ENCODE data around the gene PLCH2.

The PLCH2 gene

DNA sequence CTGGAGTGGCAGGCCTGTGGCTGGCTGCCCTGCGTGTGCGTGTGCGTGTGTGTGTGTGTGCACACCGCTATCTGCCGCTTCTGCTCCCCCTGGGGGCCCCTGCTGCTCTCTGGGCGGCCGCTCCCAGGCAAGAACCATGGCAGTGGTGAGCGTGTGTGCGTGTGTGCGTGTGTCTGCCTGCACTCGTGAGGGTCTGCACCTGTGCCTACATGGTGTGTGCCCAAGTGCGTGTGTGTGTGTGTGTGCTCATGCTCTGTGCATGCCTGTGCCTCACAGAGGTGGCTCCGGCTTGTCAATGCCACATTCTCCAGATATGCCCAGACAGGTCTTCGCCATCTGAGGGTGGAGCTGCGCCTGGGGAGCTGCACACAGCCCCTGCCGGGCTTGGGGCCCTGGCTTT is 45.0 kb upstream of the PLCH2 start:
- no peak overlapping the region for H3K4me3 ChIP-seq (ENCODE audit: low read length)
- H3K4me1 ChIP-seq (ENCODE audit: control insufficient read depth, low read length) = no peaks in the 10 kb centered on the region
- no peaks in the 10 kb centered on the region for H3K79me2 ChIP-seq (ENCODE audit: control insufficient read depth, low read length)
- H3K9me3 ChIP-seq (ENCODE audit: control insufficient read depth, insufficient read depth, low read length) = peaks cover 21% of the 10 kb centered on the region; the same call in 1 of the 2 replicates
- TF ChIP-seq EZH2phosphoT487 (IDR thresholded peaks at IDR 0.05; ENCODE audit: borderline replicate concordance, low read length) = no peak
- TF ChIP-seq, protein P1, sequence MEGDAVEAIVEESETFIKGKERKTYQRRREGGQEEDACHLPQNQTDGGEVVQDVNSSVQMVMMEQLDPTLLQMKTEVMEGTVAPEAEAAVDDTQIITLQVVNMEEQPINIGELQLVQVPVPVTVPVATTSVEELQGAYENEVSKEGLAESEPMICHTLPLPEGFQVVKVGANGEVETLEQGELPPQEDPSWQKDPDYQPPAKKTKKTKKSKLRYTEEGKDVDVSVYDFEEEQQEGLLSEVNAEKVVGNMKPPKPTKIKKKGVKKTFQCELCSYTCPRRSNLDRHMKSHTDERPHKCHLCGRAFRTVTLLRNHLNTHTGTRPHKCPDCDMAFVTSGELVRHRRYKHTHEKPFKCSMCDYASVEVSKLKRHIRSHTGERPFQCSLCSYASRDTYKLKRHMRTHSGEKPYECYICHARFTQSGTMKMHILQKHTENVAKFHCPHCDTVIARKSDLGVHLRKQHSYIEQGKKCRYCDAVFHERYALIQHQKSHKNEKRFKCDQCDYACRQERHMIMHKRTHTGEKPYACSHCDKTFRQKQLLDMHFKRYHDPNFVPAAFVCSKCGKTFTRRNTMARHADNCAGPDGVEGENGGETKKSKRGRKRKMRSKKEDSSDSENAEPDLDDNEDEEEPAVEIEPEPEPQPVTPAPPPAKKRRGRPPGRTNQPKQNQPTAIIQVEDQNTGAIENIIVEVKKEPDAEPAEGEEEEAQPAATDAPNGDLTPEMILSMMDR (IDR thresholded peaks at IDR 0.05; ENCODE audit: low read depth, low read length, poor library complexity, severe bottlenecking) = no peak
- H4K20me1 ChIP-seq (ENCODE audit: control insufficient read depth, insufficient read depth, low read depth, low read length) = no peaks in the 10 kb centered on the region
- no peak overlapping the region for H3K27ac ChIP-seq (ENCODE audit: low read depth, low read length)
- H3K27me3 ChIP-seq (ENCODE audit: control insufficient read depth, low read length) = no peaks in the 10 kb centered on the region
- no peaks in the 10 kb centered on the region for H3F3A ChIP-seq (ENCODE audit: control insufficient read depth, insufficient read depth)
- H3K9me2 ChIP-seq (replicated peaks; ENCODE audit: control insufficient read depth, low read length) = no peaks in the 10 kb centered on the region
- no peaks in the 10 kb centered on the region for H3K36me3 ChIP-seq (ENCODE audit: control insufficient read depth, low read length)
- no peak overlapping the region for H3K4me2 ChIP-seq (ENCODE audit: low read length)

DNA sequence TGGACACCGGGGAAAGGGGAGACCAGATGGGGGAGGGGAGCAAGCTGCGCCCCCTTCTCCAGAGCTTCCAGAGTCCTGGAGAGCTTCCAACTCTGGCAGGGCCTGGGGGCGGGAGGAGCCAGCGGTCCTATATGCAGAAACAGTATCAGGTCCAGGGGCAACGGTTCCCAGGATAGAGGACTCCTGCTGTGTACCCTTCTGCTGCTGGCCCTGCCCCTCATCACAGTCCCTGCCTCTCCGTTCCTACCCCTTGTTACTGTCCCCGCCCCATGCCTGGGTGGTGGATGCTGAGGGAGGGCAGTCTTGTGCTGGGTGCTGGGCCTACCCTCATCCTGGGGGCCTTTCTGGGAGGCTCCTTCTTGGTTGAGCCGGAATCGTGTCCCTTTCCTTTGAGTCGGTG is 44.6 kb upstream of the PLCH2 start:
- no peak for TF ChIP-seq EZH2phosphoT487 (IDR thresholded peaks at IDR 0.05; ENCODE audit: borderline replicate concordance, low read length)
- TF ChIP-seq, protein P1 (IDR thresholded peaks at IDR 0.05; ENCODE audit: low read depth, low read length, poor library complexity, severe bottlenecking) = no peak
- no peak overlapping the region for H3K27ac ChIP-seq (ENCODE audit: low read depth, low read length)
- no peaks in the 10 kb centered on the region for H3K36me3 ChIP-seq (ENCODE audit: control insufficient read depth, low read length)
- no peaks in the 10 kb centered on the region for H3K27me3 ChIP-seq (ENCODE audit: control insufficient read depth, low read length)
- no peaks in the 10 kb centered on the region for H4K20me1 ChIP-seq (ENCODE audit: control insufficient read depth, insufficient read depth, low read depth, low read length)
- no peaks in the 10 kb centered on the region for H3K4me1 ChIP-seq (ENCODE audit: control insufficient read depth, low read length)
- H3K79me2 ChIP-seq (ENCODE audit: control insufficient read depth, low read length) = no peaks in the 10 kb centered on the region
- H3K9me3 ChIP-seq (ENCODE audit: control insufficient read depth, insufficient read depth, low read length) = peaks cover 21% of the 10 kb centered on the region; the same call in 1 of the 2 replicates
- H3K4me2 ChIP-seq (ENCODE audit: low read length) = no peak overlapping the region
- H3K4me3 ChIP-seq (ENCODE audit: low read length) = no peak overlapping the region
- H3K9me2 ChIP-seq (replicated peaks; ENCODE audit: control insufficient read depth, low read length) = no peaks in the 10 kb centered on the region
- H3F3A ChIP-seq (ENCODE audit: control insufficient read depth, insufficient read depth) = no peaks in the 10 kb centered on the region

DNA sequence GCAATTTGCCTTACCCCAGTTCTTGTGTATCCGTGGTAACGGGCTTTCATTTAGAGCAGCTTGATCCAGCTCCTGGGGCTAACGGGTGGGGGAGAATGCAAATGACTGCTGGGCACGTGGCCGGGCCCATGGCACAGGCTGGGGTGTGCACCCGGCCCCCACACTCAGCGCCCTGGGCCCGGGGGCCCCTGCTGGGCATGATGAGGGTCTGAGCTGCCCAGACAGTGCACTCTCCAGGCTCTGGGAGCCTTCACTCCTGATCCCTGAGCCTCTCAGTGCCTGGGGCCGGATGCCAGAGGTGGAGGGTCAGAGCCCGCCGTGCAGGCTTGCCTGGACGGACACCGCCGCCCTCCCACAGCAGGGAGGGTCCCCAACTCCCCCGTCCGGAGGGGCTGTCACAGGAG is 43.6 kb upstream of the PLCH2 start:
- no peaks in the 10 kb centered on the region for H4K20me1 ChIP-seq (ENCODE audit: control insufficient read depth, insufficient read depth, low read depth, low read length)
- no peaks in the 10 kb centered on the region for H3K79me2 ChIP-seq (ENCODE audit: control insufficient read depth, low read length)
- no peak for TF ChIP-seq EZH2phosphoT487 (IDR thresholded peaks at IDR 0.05; ENCODE audit: borderline replicate concordance, low read length)
- TF ChIP-seq, protein P1 (IDR thresholded peaks at IDR 0.05; ENCODE audit: low read depth, low read length, poor library complexity, severe bottlenecking) = no peak
- peaks cover 21% of the 10 kb centered on the region; the same call in 1 of the 2 replicates for H3K9me3 ChIP-seq (ENCODE audit: control insufficient read depth, insufficient read depth, low read length)
- no peak overlapping the region for H3K4me2 ChIP-seq (ENCODE audit: low read length)
- no peaks in the 10 kb centered on the region for H3K27me3 ChIP-seq (ENCODE audit: control insufficient read depth, low read length)
- H3K4me3 ChIP-seq (ENCODE audit: low read length) = no peak overlapping the region
- no peaks in the 10 kb centered on the region for H3F3A ChIP-seq (ENCODE audit: control insufficient read depth, insufficient read depth)
- H3K36me3 ChIP-seq (ENCODE audit: control insufficient read depth, low read length) = no peaks in the 10 kb centered on the region
- no peak overlapping the region for H3K27ac ChIP-seq (ENCODE audit: low read depth, low read length)
- no peaks in the 10 kb centered on the region for H3K9me2 ChIP-seq (replicated peaks; ENCODE audit: control insufficient read depth, low read length)
- no peaks in the 10 kb centered on the region for H3K4me1 ChIP-seq (ENCODE audit: control insufficient read depth, low read length)

Measured in DOHH2 (cell line).